ENCODE data around the gene MEGF11.
A peak's percentile ranks its signal among the peaks of the same experiment; 100 is the strongest.

MEGF11 gene

DNA sequence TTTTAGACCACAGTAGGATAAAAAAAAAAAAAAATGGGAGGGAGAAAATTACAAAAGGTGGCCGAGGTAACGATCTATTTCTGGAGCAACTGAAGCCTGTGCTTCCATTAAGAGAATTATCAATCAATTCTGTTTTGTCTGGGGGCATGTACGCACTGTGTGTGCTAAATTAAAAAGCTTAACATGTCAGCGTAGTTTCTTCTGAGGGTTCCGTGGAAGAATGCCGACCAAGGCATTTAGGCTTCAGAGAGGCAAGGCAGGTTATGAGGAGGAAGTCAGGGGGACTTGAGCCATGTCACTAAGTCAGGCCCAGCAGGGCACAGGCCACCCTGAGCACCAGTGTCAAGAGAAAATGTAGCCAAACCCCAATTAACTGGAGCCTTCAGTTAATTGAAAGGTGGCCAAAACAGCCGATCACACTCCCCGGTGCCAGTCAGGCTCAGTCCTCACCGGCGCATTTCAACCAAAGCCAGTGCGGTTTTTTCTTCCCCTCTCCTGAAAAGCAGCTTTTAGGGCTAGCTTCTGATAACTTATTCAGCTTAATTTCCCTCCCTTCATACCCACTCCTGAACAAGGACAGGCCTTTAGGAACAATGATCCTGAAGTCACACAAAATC, 113.9 kb downstream of the MEGF11 start:
- H3K4me3 ChIP-seq (ENCODE audit: low read depth, low read length, poor library complexity, severe bottlenecking): no peak overlapping the region
- no peak overlapping the region; the same call in 1 of the 2 replicates for H3K9ac ChIP-seq (ENCODE audit: low read length)
- H3F3A ChIP-seq (ENCODE audit: insufficient read depth, low read length): peaks cover 11% of the 10 kb centered on the region
- H4K20me1 ChIP-seq (ENCODE audit: insufficient read depth, low read length): no peaks in the 10 kb centered on the region
- H3K79me2 ChIP-seq (ENCODE audit: insufficient read depth, low read length): no peaks in the 10 kb centered on the region; the same call in 1 of the 2 replicates
- H3K36me3 ChIP-seq (ENCODE audit: insufficient read depth, low read length): peaks cover 67% of the 10 kb centered on the region
- H3K9me3 ChIP-seq (ENCODE audit: low read length): no peaks in the 10 kb centered on the region
- H3K4me1 ChIP-seq (ENCODE audit: insufficient read depth, low read length, severe bottlenecking): peaks cover 67% of the 10 kb centered on the region
- H2AFZ ChIP-seq (ENCODE audit: low read length): no peak overlapping the region
- peak overlapping the region; percentile 9; the same call in 1 of the 2 replicates for H3K4me2 ChIP-seq (ENCODE audit: low read length)
- no peaks in the 10 kb centered on the region for H3K27me3 ChIP-seq (ENCODE audit: insufficient read depth, low read length)
- no peaks in the 10 kb centered on the region for H3K9me2 ChIP-seq (ENCODE audit: low read depth, low read length)
- no peak for TF ChIP-seq EZH2 (IDR thresholded peaks at IDR 0.05; ENCODE audit: borderline replicate concordance, low read length)
- TF ChIP-seq, protein P1, sequence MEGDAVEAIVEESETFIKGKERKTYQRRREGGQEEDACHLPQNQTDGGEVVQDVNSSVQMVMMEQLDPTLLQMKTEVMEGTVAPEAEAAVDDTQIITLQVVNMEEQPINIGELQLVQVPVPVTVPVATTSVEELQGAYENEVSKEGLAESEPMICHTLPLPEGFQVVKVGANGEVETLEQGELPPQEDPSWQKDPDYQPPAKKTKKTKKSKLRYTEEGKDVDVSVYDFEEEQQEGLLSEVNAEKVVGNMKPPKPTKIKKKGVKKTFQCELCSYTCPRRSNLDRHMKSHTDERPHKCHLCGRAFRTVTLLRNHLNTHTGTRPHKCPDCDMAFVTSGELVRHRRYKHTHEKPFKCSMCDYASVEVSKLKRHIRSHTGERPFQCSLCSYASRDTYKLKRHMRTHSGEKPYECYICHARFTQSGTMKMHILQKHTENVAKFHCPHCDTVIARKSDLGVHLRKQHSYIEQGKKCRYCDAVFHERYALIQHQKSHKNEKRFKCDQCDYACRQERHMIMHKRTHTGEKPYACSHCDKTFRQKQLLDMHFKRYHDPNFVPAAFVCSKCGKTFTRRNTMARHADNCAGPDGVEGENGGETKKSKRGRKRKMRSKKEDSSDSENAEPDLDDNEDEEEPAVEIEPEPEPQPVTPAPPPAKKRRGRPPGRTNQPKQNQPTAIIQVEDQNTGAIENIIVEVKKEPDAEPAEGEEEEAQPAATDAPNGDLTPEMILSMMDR (IDR thresholded peaks at IDR 0.05; ENCODE audit: low read length): no peak
- H3K27ac ChIP-seq (ENCODE audit: low read depth, low read length, poor library complexity, severe bottlenecking): peak overlapping the region; percentile 48

DNA sequence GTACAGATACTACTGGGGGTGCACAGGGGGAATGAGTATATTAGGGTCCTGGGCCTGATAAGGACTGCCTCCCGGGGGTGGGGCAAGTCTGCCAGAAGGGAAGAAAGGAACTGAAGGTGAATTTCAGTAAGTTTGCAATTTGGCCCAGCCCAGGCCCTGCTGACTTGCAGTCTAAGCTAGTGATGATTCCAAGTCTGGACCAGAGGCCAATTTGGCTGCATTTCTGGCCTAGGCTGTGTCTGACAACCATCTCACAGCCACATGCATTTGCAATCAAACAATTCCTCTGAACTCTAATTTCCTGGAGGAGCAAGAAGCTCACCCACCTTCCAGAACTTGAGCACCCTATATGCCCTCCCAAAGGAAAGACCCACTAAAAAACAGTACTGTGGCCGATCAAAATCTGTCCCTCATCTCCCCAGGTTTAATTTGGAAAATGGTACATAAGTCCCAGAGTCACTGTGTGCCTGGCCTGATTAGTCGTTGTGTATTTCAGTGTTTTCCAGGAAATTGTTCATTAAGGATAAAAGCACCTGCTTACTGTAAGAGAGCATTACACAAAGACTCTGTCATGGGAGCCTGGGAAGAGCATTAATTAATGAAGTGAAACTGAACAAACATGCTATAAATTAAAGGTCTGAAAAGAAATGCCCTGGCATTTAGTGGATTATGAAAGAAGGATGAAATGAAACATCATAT, 114.5 kb downstream of the MEGF11 start:
- Histone ChIP-seq H2AFZ (ENCODE audit: low read length) (no peak overlapping the region), H3K27ac (ENCODE audit: low read depth, low read length, poor library complexity, severe bottlenecking) (peak overlapping the region; percentile 48), H4K20me1 (ENCODE audit: insufficient read depth, low read length) (no peaks in the 10 kb centered on the region), H3K27me3 (ENCODE audit: insufficient read depth, low read length) (no peaks in the 10 kb centered on the region), H3K36me3 (ENCODE audit: insufficient read depth, low read length) (peaks cover 60% of the 10 kb centered on the region), H3K4me3 (ENCODE audit: low read depth, low read length, poor library complexity, severe bottlenecking) (no peak overlapping the region), H3F3A (ENCODE audit: insufficient read depth, low read length) (peaks cover 11% of the 10 kb centered on the region), H3K9ac (ENCODE audit: low read length) (no peak overlapping the region), H3K4me2 (ENCODE audit: low read length) (no peak overlapping the region), H3K79me2 (ENCODE audit: insufficient read depth, low read length) (no peaks in the 10 kb centered on the region; the same call in 1 of the 2 replicates), H3K4me1 (ENCODE audit: insufficient read depth, low read length, severe bottlenecking) (peaks cover 61% of the 10 kb centered on the region), H3K9me2 (ENCODE audit: low read depth, low read length) (no peaks in the 10 kb centered on the region), H3K9me3 (ENCODE audit: low read length) (no peaks in the 10 kb centered on the region)
- TF ChIP-seq, protein P1 (IDR thresholded peaks at IDR 0.05; ENCODE audit: low read length): no peak
- no peak for TF ChIP-seq EZH2 (IDR thresholded peaks at IDR 0.05; ENCODE audit: borderline replicate concordance, low read length)

DNA sequence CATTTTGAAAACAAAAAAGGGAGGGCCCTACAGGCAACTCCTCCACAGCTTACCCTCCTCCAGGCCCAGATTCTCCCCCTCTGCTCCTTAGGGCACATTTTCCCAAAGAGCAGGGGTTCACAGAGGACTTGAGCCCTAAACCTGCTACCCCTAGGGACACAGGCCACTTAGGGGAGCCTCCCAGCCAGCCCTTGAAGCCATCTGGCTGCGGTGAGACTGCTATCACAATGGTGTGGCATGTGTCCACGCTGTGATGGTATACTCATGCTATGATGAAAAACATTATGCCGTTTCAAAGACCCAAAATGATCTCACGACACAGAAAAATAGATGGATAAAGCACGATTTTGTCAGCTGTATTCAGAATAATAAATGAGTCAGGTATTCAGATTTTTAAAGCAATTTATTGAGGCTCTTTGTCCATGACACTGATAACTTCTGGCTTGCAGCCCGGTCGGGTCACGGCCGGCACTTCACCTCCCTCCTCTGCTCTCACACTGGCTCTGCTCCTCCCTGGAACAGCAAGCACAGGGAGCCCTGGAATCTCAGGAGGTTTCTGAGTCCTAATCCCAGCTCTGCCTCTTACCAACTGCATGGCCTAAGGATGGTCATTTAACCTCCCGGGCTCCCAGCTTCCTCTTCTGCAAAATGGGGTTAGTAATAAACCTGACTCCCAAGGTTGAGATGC, 115.3 kb downstream of the MEGF11 start:
- H3K9me3 ChIP-seq (ENCODE audit: low read length): no peaks in the 10 kb centered on the region
- H4K20me1 ChIP-seq (ENCODE audit: insufficient read depth, low read length): no peaks in the 10 kb centered on the region
- H3K79me2 ChIP-seq (ENCODE audit: insufficient read depth, low read length): no peaks in the 10 kb centered on the region; the same call in 1 of the 2 replicates
- H3F3A ChIP-seq (ENCODE audit: insufficient read depth, low read length): peaks cover 11% of the 10 kb centered on the region
- no peak overlapping the region for H3K4me3 ChIP-seq (ENCODE audit: low read depth, low read length, poor library complexity, severe bottlenecking)
- no peak for TF ChIP-seq EZH2 (IDR thresholded peaks at IDR 0.05; ENCODE audit: borderline replicate concordance, low read length)
- TF ChIP-seq, protein P1 (IDR thresholded peaks at IDR 0.05; ENCODE audit: low read length): no peak
- no peaks in the 10 kb centered on the region for H3K9me2 ChIP-seq (ENCODE audit: low read depth, low read length)
- peaks cover 53% of the 10 kb centered on the region for H3K4me1 ChIP-seq (ENCODE audit: insufficient read depth, low read length, severe bottlenecking)
- no peak overlapping the region for H2AFZ ChIP-seq (ENCODE audit: low read length)
- H3K27me3 ChIP-seq (ENCODE audit: insufficient read depth, low read length): no peaks in the 10 kb centered on the region
- H3K9ac ChIP-seq (ENCODE audit: low read length): no peak overlapping the region
- H3K36me3 ChIP-seq (ENCODE audit: insufficient read depth, low read length): peaks cover 52% of the 10 kb centered on the region
- H3K27ac ChIP-seq (ENCODE audit: low read depth, low read length, poor library complexity, severe bottlenecking): peak overlapping the region; percentile 48
- H3K4me2 ChIP-seq (ENCODE audit: low read length): no peak overlapping the region
